Airway epithelial cell (primary cell): ENCODE results near the gene VSTM2L. TPM values are rescaled to one million over a fixed set of nuclear protein-coding genes. Genes with fewer than 3 reads are reported as not detected.

ENCODE experiments used
- total RNA-seq: library from RNA; depleted of rRNA; stranded (reverse); fragments of >200 nt; gene quantifications from 2 replicates; pipeline ENCODE4 v1.2.3, GENCODE V29; 2015

Gene VSTM2L, protein sequence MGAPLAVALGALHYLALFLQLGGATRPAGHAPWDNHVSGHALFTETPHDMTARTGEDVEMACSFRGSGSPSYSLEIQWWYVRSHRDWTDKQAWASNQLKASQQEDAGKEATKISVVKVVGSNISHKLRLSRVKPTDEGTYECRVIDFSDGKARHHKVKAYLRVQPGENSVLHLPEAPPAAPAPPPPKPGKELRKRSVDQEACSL
- 23.7 and 34.2 TPM in 2 replicates for total RNA-seq

DNA sequence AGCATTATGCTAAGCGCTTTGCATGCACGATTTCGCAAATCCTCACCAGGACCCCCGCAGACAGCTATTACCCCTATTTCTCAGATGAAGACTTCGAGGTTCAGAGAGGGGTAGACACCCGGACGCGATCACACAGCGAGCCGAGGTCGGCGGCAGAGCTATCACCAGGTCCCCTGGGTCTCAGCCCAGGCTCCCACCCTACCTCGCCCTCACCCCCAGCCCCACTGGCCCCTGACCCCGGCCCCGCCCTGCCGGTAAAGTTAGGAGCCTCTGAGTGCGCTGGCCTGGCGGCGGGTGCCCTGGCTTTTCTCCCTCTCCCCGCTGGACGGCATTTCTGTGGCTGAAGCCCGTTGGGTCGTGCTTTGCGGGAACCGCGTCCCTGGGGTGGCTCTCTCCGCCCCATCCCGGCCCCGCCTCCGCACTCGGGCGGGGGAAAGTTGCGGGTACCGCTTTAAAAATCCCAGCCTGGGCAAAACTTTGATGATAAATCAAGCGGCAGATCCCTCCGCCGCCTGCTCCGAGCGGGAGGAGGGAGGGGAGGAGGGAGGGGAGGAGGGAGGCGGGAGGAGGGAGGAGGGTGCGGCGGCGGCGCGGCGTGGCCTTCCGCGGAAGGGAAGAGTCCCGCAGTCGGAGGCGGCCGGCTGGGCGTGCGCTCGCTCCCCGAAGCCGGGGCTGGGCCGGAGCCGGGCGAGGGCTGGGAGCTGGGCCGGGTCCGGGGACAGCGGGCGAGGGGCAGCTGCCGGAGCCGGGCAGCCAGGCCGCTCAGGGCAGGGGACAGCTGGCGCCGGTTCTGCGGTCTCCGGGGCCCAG, at the start of gene VSTM2L:
Gene VSTM2L (plus strand): TSS at position 624 of the 810 bp plus-strand sequence. CDS start 224 bp downstream, outside the sequence.

Other genes starting within 250 kb of the VSTM2L start
- 28.4 and 33.7 TPM in 2 replicates for gene CTNNBL1, start 209.1 kb upstream of the VSTM2L start, total RNA-seq
- 11.8 and 18.3 TPM in 2 replicates for gene TTI1, start 130.3 kb downstream of the VSTM2L start, total RNA-seq
- gene RPRD1B, start 130.6 kb downstream of the VSTM2L start, total RNA-seq = 9.5 and 16.2 TPM in 2 replicates